ENCODE measurements around the gene MYO5C. TPM values are rescaled to one million over a fixed set of nuclear protein-coding genes. Genes with fewer than 3 reads are reported as not detected.

MYO5C gene
- total and polyA plus RNA-seq, 2 donors (not counting 3 experiments of a cell fraction or from before 2014, with no cell fraction given): 7.5 to 19.4 TPM

DNA sequence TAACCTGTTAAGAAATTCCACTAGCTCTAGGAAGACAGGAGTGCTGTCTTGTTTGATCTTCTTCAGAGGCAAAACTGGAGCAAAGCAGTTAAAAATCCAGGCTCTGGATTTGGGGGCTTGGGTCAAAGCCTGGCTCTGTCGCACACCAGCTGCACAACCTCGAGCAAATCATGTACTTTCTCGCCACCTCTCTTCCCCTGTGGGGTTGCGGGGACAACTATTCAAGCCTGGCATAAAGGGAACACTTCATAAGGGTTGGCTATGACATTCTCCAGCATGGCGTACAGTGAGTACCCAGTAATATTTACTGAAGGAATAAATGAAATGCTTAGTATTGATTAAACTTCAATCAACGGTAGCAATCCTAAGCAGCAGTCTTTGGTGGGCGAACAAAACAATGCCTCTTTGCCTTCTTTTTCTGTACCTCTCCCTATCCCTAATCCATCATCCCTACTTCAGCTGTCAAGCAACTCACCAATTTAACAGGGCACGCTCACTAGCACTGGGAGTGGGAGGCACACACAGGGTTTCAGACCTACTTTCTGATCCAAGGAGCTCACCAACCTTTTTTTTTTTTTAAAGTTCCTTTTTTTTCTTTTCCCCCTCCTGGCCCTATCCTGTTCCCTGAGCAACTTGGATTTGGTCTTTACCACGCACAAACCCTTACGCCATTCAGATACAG lies 137.4 kb downstream of the MYO5C start:
- Histone ChIP-seq H2AFZ (ENCODE audit: low read depth, low read length) (no peak overlapping the region), H3K36me3 (ENCODE audit: control insufficient read depth in 2 of 2, extremely low read depth in 1 of 2, insufficient read depth in 2 of 2, low read length in 2 of 2) (no peaks in the 10 kb centered on the region), H3K27me3 (ENCODE audit: control insufficient read depth in 2 of 2, insufficient read depth in 2 of 2, low read length in 2 of 2) (no peaks in the 10 kb centered on the region), H3K4me1 (ENCODE audit: control insufficient read depth, extremely low read depth, insufficient read depth, low read length) (no peaks in the 10 kb centered on the region), H3K4me2 (ENCODE audit: insufficient read depth, low read length) (no peak overlapping the region), H3K27ac (ENCODE audit: insufficient read depth, low read depth, low read length) (no peak overlapping the region), H3K9ac (replicated peaks; ENCODE audit: extremely low read depth, insufficient read depth, low read length) (no peak overlapping the region), H4K20me1 (replicated peaks; ENCODE audit: control insufficient read depth, extremely low read depth, insufficient read depth, low read length) (no peaks in the 10 kb centered on the region), H3K9me1 (replicated peaks; ENCODE audit: control insufficient read depth, extremely low read depth, insufficient read depth, low read length) (no peaks in the 10 kb centered on the region), H3K79me2 (ENCODE audit: control insufficient read depth, insufficient read depth, low read length) (no peaks in the 10 kb centered on the region), H3K9me3 (replicated peaks; ENCODE audit: control insufficient read depth, insufficient read depth, low read length) (no peaks in the 10 kb centered on the region), H3K4me3 (replicated peaks in 1 of 3; ENCODE audit: insufficient read depth in 1 of 3, low read depth in 1 of 3, low read length in 3 of 3) (no peak overlapping the region)
- ChIA-PET POLR2A (no interaction called here), CTCF (interaction anchor here (0.6 to 1.8 kb wide), 7 partner anchors 8 to 79 kb away, joined by 3 to 6 read pairs (median 4); no protein-coding TSS in a partner anchor)
- intact Hi-C loops (cut with micrococcal nuclease): no loop called here
- no TSS peak for BruUV-seq (replicated peaks)
- no peak for FAIRE-seq
- DNase-seq (ENCODE audit: low read depth, low spot score): no peak
- dilution Hi-C loops (cut with MboI; ENCODE audit: extremely low pct_ligation_motif_present, low sequenced_read_pairs): no loop called here
- no peak for TF ChIP-seq MYC (IDR thresholded peaks at IDR 0.05; ENCODE audit: low read depth, low read length)
- TF ChIP-seq, protein P1, sequence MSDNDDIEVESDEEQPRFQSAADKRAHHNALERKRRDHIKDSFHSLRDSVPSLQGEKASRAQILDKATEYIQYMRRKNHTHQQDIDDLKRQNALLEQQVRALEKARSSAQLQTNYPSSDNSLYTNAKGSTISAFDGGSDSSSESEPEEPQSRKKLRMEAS (IDR thresholded peaks at IDR 0.05; ENCODE audit: insufficient read depth, insufficient read length): no peak
- no peak for TF ChIP-seq CTCF (IDR thresholded peaks at IDR 0.05; ENCODE audit: extremely low read depth in 1 of 2, insufficient read depth in 1 of 2, low read depth in 1 of 2, low read length in 2 of 2)
- TF ChIP-seq JUN (IDR thresholded peaks at IDR 0.05; ENCODE audit: borderline replicate concordance, insufficient read depth, insufficient read length, low read depth): no peak
- no peak for TF ChIP-seq FOS (IDR thresholded peaks at IDR 0.05; ENCODE audit: borderline replicate concordance, insufficient read depth, low read length)
- no peak for TF ChIP-seq POLR2AphosphoS5 (IDR thresholded peaks at IDR 0.05; ENCODE audit: insufficient read depth, low read depth, low read length)
- no peak for TF ChIP-seq POLR2A (IDR thresholded peaks at IDR 0.05; ENCODE audit: low read depth, low read length)
- TF ChIP-seq EZH2 (IDR thresholded peaks at IDR 0.05; ENCODE audit: borderline replicate concordance, low read depth, low read length, severe bottlenecking): no peak
- no peak for TF ChIP-seq GATA2 (IDR thresholded peaks at IDR 0.05; ENCODE audit: insufficient read depth, insufficient read length, low read depth, low read length)
